Measurements from ENCODE around the gene MLANA. TPM values are rescaled to one million over a fixed set of nuclear protein-coding genes. Genes with fewer than 3 reads are reported as not detected.

Gene MLANA
- total RNA-seq, 1 donor from 2014 or later: not detected

- peaks cover 16% of the 10 kb centered on the region for H3K36me3 Mint-ChIP-seq
- Histone ChIP-seq H3K4me1 (no peaks in the 10 kb centered on the region), H2AFZ (replicated peaks) (no peak overlapping the region), H3K36me3 (no peaks in the 10 kb centered on the region), H3K27ac (no peak overlapping the region), H3K9ac (no peak overlapping the region), H3K27me3 (no peaks in the 10 kb centered on the region), H4K20me1 (ENCODE audit: low read depth) (no peaks in the 10 kb centered on the region), H3K4me3 (no peak overlapping the region), H3F3A (ENCODE audit: low read depth) (no peaks in the 10 kb centered on the region), H3K9me3 (ENCODE audit: low read depth) (no peaks in the 10 kb centered on the region), H3K79me2 (ENCODE audit: low read depth) (no peaks in the 10 kb centered on the region), H3K4me2 (no peak overlapping the region)
- H3K4me3 Mint-ChIP-seq: no peak overlapping the region
- H3K9me3 Mint-ChIP-seq: no peaks in the 10 kb centered on the region
- H3K4me1 Mint-ChIP-seq: no peaks in the 10 kb centered on the region
- DNase-seq (ENCODE audit: low spot score): no peak
- H3K27me3 Mint-ChIP-seq (ENCODE audit: insufficient read depth, low read depth): peaks cover 2% of the 10 kb centered on the region
- no peak overlapping the region for H3K27ac Mint-ChIP-seq
- TF ChIP-seq EZH2phosphoT487 (IDR thresholded peaks at IDR 0.05): no peak
- TF ChIP-seq CTCF (IDR thresholded peaks at IDR 0.05): no peak
- TF ChIP-seq EZH2 (IDR thresholded peaks at IDR 0.05): no peak
These were observed 31.5 kb downstream of the MLANA start for GRCh38 chr9:5922192-5922591.

GRCh38 chr9:5931657-5932056 is 41.0 kb downstream of the MLANA start:
- Mint-ChIP-seq H3K4me1 (peaks cover 6% of the 10 kb centered on the region), H3K36me3 (no peaks in the 10 kb centered on the region), H3K9me3 (no peaks in the 10 kb centered on the region), H3K4me3 (no peak overlapping the region), H3K27ac (no peak overlapping the region), H3K27me3 (ENCODE audit: insufficient read depth, low read depth) (no peaks in the 10 kb centered on the region)
- H3K36me3 ChIP-seq: peaks cover 10% of the 10 kb centered on the region
- H3K4me2 ChIP-seq: no peak overlapping the region
- H3K4me3 ChIP-seq: no peak overlapping the region
- H3K4me1 ChIP-seq: no peaks in the 10 kb centered on the region
- no peaks in the 10 kb centered on the region for H4K20me1 ChIP-seq (ENCODE audit: low read depth)
- H3K27me3 ChIP-seq: no peaks in the 10 kb centered on the region
- TF ChIP-seq EZH2 (IDR thresholded peaks at IDR 0.05) (no peak), CTCF (IDR thresholded peaks at IDR 0.05) (no peak), EZH2phosphoT487 (IDR thresholded peaks at IDR 0.05) (no peak)
- no peaks in the 10 kb centered on the region for H3K79me2 ChIP-seq (ENCODE audit: low read depth)
- H3K27ac ChIP-seq: no peak overlapping the region
- no peaks in the 10 kb centered on the region for H3F3A ChIP-seq (ENCODE audit: low read depth)
- no peaks in the 10 kb centered on the region for H3K9me3 ChIP-seq (ENCODE audit: low read depth)
- no peak overlapping the region for H3K9ac ChIP-seq
- DNase-seq (ENCODE audit: low spot score): no peak
- H2AFZ ChIP-seq (replicated peaks): no peak overlapping the region

- peaks cover under 1% of the 10 kb centered on the region for H3K36me3 ChIP-seq
- no peak overlapping the region for H3K27ac Mint-ChIP-seq
- no peaks in the 10 kb centered on the region for H4K20me1 ChIP-seq (ENCODE audit: low read depth)
- DNase-seq (ENCODE audit: low spot score): no peak
- no peaks in the 10 kb centered on the region for H3K4me1 ChIP-seq
- H3K79me2 ChIP-seq (ENCODE audit: low read depth): no peaks in the 10 kb centered on the region
- H3K27me3 ChIP-seq: no peaks in the 10 kb centered on the region
- no peaks in the 10 kb centered on the region for H3F3A ChIP-seq (ENCODE audit: low read depth)
- TF ChIP-seq CTCF (IDR thresholded peaks at IDR 0.05) (no peak), EZH2phosphoT487 (IDR thresholded peaks at IDR 0.05) (no peak), EZH2 (IDR thresholded peaks at IDR 0.05) (no peak)
- no peaks in the 10 kb centered on the region for H3K9me3 Mint-ChIP-seq
- H3K27ac ChIP-seq: no peak overlapping the region
- H3K4me3 ChIP-seq: no peak overlapping the region
- H2AFZ ChIP-seq (replicated peaks): no peak overlapping the region
- no peak overlapping the region for H3K9ac ChIP-seq
- no peak overlapping the region for H3K4me3 Mint-ChIP-seq
- no peak overlapping the region for H3K4me2 ChIP-seq
- H3K4me1 Mint-ChIP-seq: peaks cover 6% of the 10 kb centered on the region
- H3K9me3 ChIP-seq (ENCODE audit: low read depth): no peaks in the 10 kb centered on the region
- no peaks in the 10 kb centered on the region for H3K36me3 Mint-ChIP-seq
- H3K27me3 Mint-ChIP-seq (ENCODE audit: insufficient read depth, low read depth): no peaks in the 10 kb centered on the region
These were observed 47.8 kb downstream of the MLANA start for GRCh38 chr9:5938449-5938848.

Measured in neural progenitor cell (in vitro differentiated cells).